Effector memory CD4-positive, alpha-beta T cell (primary cell): ENCODE measurements around the gene AIP.
A peak's percentile ranks its signal among the peaks of the same experiment; 100 is the strongest.
"Not testable (repeated sequence)": the region's sequence is repeated elsewhere in the genome, so short reads cannot be mapped to it uniquely, and the experiment has no call there.

Source experiments
- DNase-seq, 3 donors: peaks; one replicate each; pipeline ENCODE4 v3.0.0-alpha.2; 2020
- H3K27ac ChIP-seq: 2 replicates; pipeline ENCODE4 v1.7.0; 2013; ENCODE audit warnings: mild to moderate bottlenecking, low read length, moderate library complexity; ENCODE audit not compliant: insufficient read depth, poor library complexity, severe bottlenecking
- H3K27me3 ChIP-seq: replicated peaks from 2 replicates; pipeline ENCODE4 v1.7.0; 2013; ENCODE audit warnings: mild to moderate bottlenecking, low read length; ENCODE audit not compliant: insufficient read depth, control insufficient read depth, poor library complexity, severe bottlenecking
- H3K36me3 ChIP-seq: 2 replicates; pipeline ENCODE4 v1.7.0; 2013; ENCODE audit warnings: mild to moderate bottlenecking, low read length, moderate library complexity; ENCODE audit not compliant: control insufficient read depth, insufficient read depth
- H3K4me1 ChIP-seq: 2 replicates; pipeline ENCODE4 v1.7.0; 2013; ENCODE audit warnings: low read length, mild to moderate bottlenecking; ENCODE audit not compliant: control insufficient read depth, insufficient read depth, poor library complexity, severe bottlenecking
- H3K4me3 ChIP-seq: 2 replicates; pipeline ENCODE4 v1.7.0; 2013; ENCODE audit warnings: low read length, low read depth, mild to moderate bottlenecking; ENCODE audit not compliant: insufficient read depth, poor library complexity, severe bottlenecking
- H3K9me3 ChIP-seq: 2 replicates; pipeline ENCODE4 v1.7.0; 2013; ENCODE audit warnings: mild to moderate bottlenecking, low read length, moderate library complexity; ENCODE audit not compliant: control insufficient read depth

The AIP gene

GRCh38 chr11:67463186-67463585 lies 19.6 kb upstream of the AIP start:
- Histone ChIP-seq H3K4me3 (no peak overlapping the region), H3K36me3 (no peaks in the 10 kb centered on the region), H3K4me1 (peaks cover 32% of the 10 kb centered on the region), H3K27ac (no peak overlapping the region), H3K27me3 (no peaks in the 10 kb centered on the region), H3K9me3 (no peaks in the 10 kb centered on the region)
- DNase-seq, result no peak

GRCh38 chr11:67463680-67464410 lies 19.0 kb upstream of the AIP start:
- no peak for DNase-seq
- peaks cover 38% of the 10 kb centered on the region for H3K4me1 ChIP-seq
- H3K27ac ChIP-seq, result peak overlapping the region; percentile 86
- no peaks in the 10 kb centered on the region for H3K9me3 ChIP-seq
- H3K27me3 ChIP-seq, result no peaks in the 10 kb centered on the region
- H3K4me3 ChIP-seq, result peak overlapping the region; percentile 42
- H3K36me3 ChIP-seq, result no peaks in the 10 kb centered on the region

GRCh38 chr11:67464411-67465188 lies 18.2 kb upstream of the AIP start:
- no peaks in the 10 kb centered on the region for H3K36me3 ChIP-seq
- peaks cover 42% of the 10 kb centered on the region for H3K4me1 ChIP-seq
- no peaks in the 10 kb centered on the region for H3K27me3 ChIP-seq
- peak overlapping the region; percentile 50 for H3K4me3 ChIP-seq
- no peaks in the 10 kb centered on the region for H3K9me3 ChIP-seq
- H3K27ac ChIP-seq, result peak overlapping the region; percentile 86
- DNase-seq, result peak; percentile 87 to 94 (median 92)

- DNase-seq, result no peak
- Histone ChIP-seq H3K36me3 (no peaks in the 10 kb centered on the region), H3K4me3 (peak overlapping the region; percentile 50), H3K9me3 (no peaks in the 10 kb centered on the region), H3K27ac (peak overlapping the region; percentile 86), H3K4me1 (peaks cover 42% of the 10 kb centered on the region), H3K27me3 (no peaks in the 10 kb centered on the region)
Observed at GRCh38 chr11:67465189-67465510, 17.7 kb upstream of the AIP start.

- not testable (repeated sequence) for H3K9me3 ChIP-seq, DNase-seq, H3K36me3 ChIP-seq, H3K27me3 ChIP-seq
- Histone ChIP-seq H3K4me3 (peak overlapping the region; percentile 50), H3K27ac (peak overlapping the region; percentile 86), H3K4me1 (peaks cover 42% of the 10 kb centered on the region)
Observed at GRCh38 chr11:67465530-67465929, 17.3 kb upstream of the AIP start.

- peaks cover 42% of the 10 kb centered on the region for H3K4me1 ChIP-seq
- no peaks in the 10 kb centered on the region for H3K9me3 ChIP-seq
- H3K27me3 ChIP-seq, result no peaks in the 10 kb centered on the region
- no peak overlapping the region for H3K4me3 ChIP-seq
- peak overlapping the region; percentile 84 for H3K27ac ChIP-seq
- DNase-seq, result no peak
- no peaks in the 10 kb centered on the region for H3K36me3 ChIP-seq
Observed at GRCh38 chr11:67466367-67466766, 16.5 kb upstream of the AIP start.

- no peaks in the 10 kb centered on the region for H3K36me3 ChIP-seq
- no peak for DNase-seq
- H3K27ac ChIP-seq, result peak overlapping the region; percentile 84
- H3K9me3 ChIP-seq, result no peaks in the 10 kb centered on the region
- no peaks in the 10 kb centered on the region for H3K27me3 ChIP-seq
- H3K4me3 ChIP-seq, result no peak overlapping the region
- H3K4me1 ChIP-seq, result peaks cover 42% of the 10 kb centered on the region
Observed at GRCh38 chr11:67466962-67467771, 15.7 kb upstream of the AIP start.

GRCh38 chr11:67468056-67468455 lies 14.8 kb upstream of the AIP start:
- Histone ChIP-seq H3K4me1 (peaks cover 42% of the 10 kb centered on the region), H3K27me3 (no peaks in the 10 kb centered on the region), H3K9me3 (no peaks in the 10 kb centered on the region), H3K4me3 (peak overlapping the region; percentile 75), H3K36me3 (no peaks in the 10 kb centered on the region), H3K27ac (peak overlapping the region; percentile 84)
- no peak for DNase-seq

GRCh38 chr11:67468456-67468758 lies 14.4 kb upstream of the AIP start:
- peak overlapping the region; percentile 84 for H3K27ac ChIP-seq

More at GRCh38 chr11:67468456-67468758, 14.4 kb upstream of the AIP start:
- Histone ChIP-seq H3K9me3 (no peaks in the 10 kb centered on the region), H3K27me3 (no peaks in the 10 kb centered on the region), H3K4me3 (peak overlapping the region; percentile 75), H3K4me1 (peaks cover 42% of the 10 kb centered on the region), H3K36me3 (no peaks in the 10 kb centered on the region)
- no peak for DNase-seq
